Left hindlimb (tissue), 1 donor: ENCODE data around the gene EIF2AK3.

Source experiments
- DNase-seq: peaks from one replicate; pipeline ENCODE4 v3.0.0-alpha.2; 2018

Gene EIF2AK3

DNA sequence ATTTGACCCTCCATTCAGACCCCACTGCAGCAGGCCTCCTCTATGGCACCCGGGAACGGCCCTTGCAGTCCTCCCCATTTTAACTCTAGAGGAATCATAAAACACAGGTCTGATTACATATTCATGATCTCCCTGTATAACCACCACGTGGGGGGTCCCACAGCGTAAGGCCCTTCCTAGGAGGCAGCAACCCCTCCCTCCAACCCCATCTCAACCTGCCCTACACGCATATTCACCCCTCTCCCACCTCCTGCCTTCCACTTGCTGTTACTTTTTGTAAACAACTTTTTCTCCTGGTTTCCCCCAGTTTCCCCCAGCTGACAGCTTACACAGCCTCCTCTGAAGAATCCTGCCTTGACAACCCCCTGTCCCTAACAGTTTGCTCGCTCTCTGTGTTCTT is 89.6 kb downstream of the EIF2AK3 start:
- DNase-seq: no peak

- DNase-seq: no peak
Observed at GRCh38 chr2:88530081-88530480, 97.2 kb downstream of the EIF2AK3 start.

- no peak for DNase-seq
Observed at GRCh38 chr2:88521445-88522073, 105.7 kb downstream of the EIF2AK3 start.

DNA sequence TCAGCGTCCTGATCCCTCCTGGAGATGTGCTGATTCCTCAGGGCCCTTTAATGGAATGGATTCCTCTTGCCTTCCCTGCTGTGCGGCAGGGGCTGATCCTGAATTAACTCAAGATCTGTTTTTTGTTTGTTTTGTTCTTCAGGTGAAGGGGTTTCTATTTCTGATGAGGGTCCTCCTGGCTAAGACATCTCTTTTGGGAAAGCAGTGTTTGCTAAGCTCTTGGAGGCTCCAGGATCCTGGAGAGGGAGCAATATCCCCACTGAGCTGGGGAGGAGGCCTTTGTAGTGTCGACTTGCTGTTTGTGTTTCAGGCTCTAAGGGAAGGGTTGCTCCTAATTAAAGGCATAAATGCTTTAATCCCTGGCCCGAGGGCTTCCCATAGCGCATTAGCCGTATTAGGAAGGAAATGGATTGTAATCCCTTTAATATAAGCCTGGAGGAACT is 109.5 kb downstream of the EIF2AK3 start:
- no peak for DNase-seq
